Endothelial cell of umbilical vein (primary cell): ENCODE results near the gene SRPX.

Source experiments
- EZH2 ChIP-seq: IDR thresholded peaks from 2 replicates; pipeline ENCODE4 v1.6.1; 2012; ENCODE audit warnings: borderline replicate concordance, low read depth, mild to moderate bottlenecking, moderate library complexity, low read length, inconsistent platforms; ENCODE audit not compliant: severe bottlenecking
- FOS ChIP-seq: IDR thresholded peaks from 2 replicates; pipeline ENCODE4 v1.6.1; 2011; ENCODE audit warnings: mild to moderate bottlenecking, low read length, moderate library complexity, borderline replicate concordance; ENCODE audit not compliant: insufficient read depth
- TF ChIP-seq, protein P1 (sequence below), 2 donors: IDR thresholded peaks; 1 replicate in 1 of 2; 2 replicates in 1 of 2; pipeline ENCODE4 v1.5.1; 2011; ENCODE audit warnings: low read length in 2 of 2, mild to moderate bottlenecking in 2 of 2, moderate library complexity in 2 of 2, control low read depth in 1 of 2, inconsistent platforms in 1 of 2, low read depth in 1 of 2; ENCODE audit not compliant: insufficient read depth in 1 of 2; ENCODE audit errors: extremely low read depth in 1 of 2

DNA sequence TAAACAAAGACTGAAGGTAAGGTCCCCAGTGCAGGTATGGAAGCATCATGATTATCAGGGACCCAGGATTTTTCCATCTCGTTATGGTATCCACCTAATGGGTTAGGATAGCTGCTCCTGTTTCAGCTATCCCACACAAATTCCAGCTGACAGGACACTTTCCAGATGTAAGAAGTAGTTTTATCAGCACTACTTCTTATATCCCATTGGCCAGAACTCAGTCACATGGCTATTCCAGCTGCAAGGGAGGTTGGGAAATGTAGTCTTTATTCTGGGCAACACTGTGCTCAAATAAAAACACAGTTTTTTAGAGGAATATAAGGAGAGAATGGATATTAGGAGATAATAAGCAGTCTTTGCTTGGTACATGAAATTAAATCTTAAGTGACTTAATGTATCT, 96.7 kb downstream of the SRPX start:
- no peak for TF ChIP-seq EZH2
- TF ChIP-seq, protein P1, sequence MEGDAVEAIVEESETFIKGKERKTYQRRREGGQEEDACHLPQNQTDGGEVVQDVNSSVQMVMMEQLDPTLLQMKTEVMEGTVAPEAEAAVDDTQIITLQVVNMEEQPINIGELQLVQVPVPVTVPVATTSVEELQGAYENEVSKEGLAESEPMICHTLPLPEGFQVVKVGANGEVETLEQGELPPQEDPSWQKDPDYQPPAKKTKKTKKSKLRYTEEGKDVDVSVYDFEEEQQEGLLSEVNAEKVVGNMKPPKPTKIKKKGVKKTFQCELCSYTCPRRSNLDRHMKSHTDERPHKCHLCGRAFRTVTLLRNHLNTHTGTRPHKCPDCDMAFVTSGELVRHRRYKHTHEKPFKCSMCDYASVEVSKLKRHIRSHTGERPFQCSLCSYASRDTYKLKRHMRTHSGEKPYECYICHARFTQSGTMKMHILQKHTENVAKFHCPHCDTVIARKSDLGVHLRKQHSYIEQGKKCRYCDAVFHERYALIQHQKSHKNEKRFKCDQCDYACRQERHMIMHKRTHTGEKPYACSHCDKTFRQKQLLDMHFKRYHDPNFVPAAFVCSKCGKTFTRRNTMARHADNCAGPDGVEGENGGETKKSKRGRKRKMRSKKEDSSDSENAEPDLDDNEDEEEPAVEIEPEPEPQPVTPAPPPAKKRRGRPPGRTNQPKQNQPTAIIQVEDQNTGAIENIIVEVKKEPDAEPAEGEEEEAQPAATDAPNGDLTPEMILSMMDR (IDR thresholded peaks at IDR 0.05; ENCODE audit: extremely low read depth in 1 of 2, insufficient read depth in 1 of 2, low read depth in 1 of 2, low read length in 2 of 2) = no peak
- TF ChIP-seq FOS = no peak
